ENCODE data around the gene ZNF154.
"Not testable (repeated sequence)": the region's sequence is repeated elsewhere in the genome, so short reads cannot be mapped to it uniquely, and the experiment has no call there.

Gene ZNF154

GRCh38 chr19:57708641-57709361, at the start of gene ZNF154:
ZNF154 (minus strand) TSS chr19:57709204; CDS start chr19:57708971, 233 bp downstream.
- Mint-ChIP-seq H3K27me3 (peaks cover 15% of the 10 kb centered on the region), H3K9me3 (peaks cover 56 to 76% of the 10 kb centered on the region in 2 donors), H3K4me1 (peaks cover 13% of the 10 kb centered on the region), H3K27ac (peak within 1 kb of the TSS; percentile 65 to 95), H3K4me3 (peak within 1 kb of the TSS; percentile 84 to 86)
- ATAC-seq, result peak; percentile 82
- peak; percentile 33 to 44 for DNase-seq

GRCh38 chr19:57757941-57758340, 48.9 kb upstream of the ZNF154 start:
- Mint-ChIP-seq H3K27ac (no peak overlapping the region), H3K9me3 (peaks cover 51 to 67% of the 10 kb centered on the region in 2 donors), H3K27me3 (no peaks in the 10 kb centered on the region), H3K4me1 (no peaks in the 10 kb centered on the region), H3K4me3 (no peak overlapping the region)
- DNase-seq (no peak), ATAC-seq (no peak)

- Mint-ChIP-seq H3K9me3 (peaks cover 73 to 92% of the 10 kb centered on the region in 2 donors), H3K4me1 (no peaks in the 10 kb centered on the region), H3K4me3 (no peak overlapping the region), H3K27ac (no peak overlapping the region), H3K27me3 (no peaks in the 10 kb centered on the region)
- DNase-seq (no peak), ATAC-seq (no peak)
These were observed 46.0 kb upstream of the ZNF154 start for GRCh38 chr19:57755031-57755430.

- Mint-ChIP-seq H3K4me3 (no peak overlapping the region), H3K9me3 (peaks cover 74 to 92% of the 10 kb centered on the region in 2 donors), H3K27ac (no peak overlapping the region), H3K27me3 (no peaks in the 10 kb centered on the region), H3K4me1 (no peaks in the 10 kb centered on the region)
- ATAC-seq (no peak), DNase-seq (no peak)
These were observed 45.2 kb upstream of the ZNF154 start for GRCh38 chr19:57754091-57754673.

- DNase-seq (no peak), ATAC-seq (no peak)
- Mint-ChIP-seq H3K4me1 (peaks cover 14% of the 10 kb centered on the region), H3K27ac (peak overlapping the region in 1 of 2 donors; percentile 34), H3K4me3 (peak overlapping the region; percentile 88 to 98), H3K9me3 (peaks cover 48 to 52% of the 10 kb centered on the region in 2 donors), H3K27me3 (no peaks in the 10 kb centered on the region)
These were observed 39.0 kb upstream of the ZNF154 start for GRCh38 chr19:57748029-57748428.

GRCh38 chr19:57747472-57747807, 38.4 kb upstream of the ZNF154 start:
- Mint-ChIP-seq H3K4me1 (peaks cover 14% of the 10 kb centered on the region), H3K27ac (peak overlapping the region; percentile 98 to 99)

GRCh38 chr19:57746580-57747471, 37.8 kb upstream of the ZNF154 start, which contains the start of gene ZNF776:
ZNF776 (plus strand) TSS chr19:57746815; CDS start chr19:57747059, 244 bp downstream.
- H3K4me3 Mint-ChIP-seq, result peak within 1 kb of the TSS; percentile 88 to 98
- H3K9me3 Mint-ChIP-seq, result peaks cover 36 to 41% of the 10 kb centered on the region in 2 donors

More at GRCh38 chr19:57747472-57747807, 38.4 kb upstream of the ZNF154 start:
- no peak for ATAC-seq
- Mint-ChIP-seq H3K9me3 (peaks cover 42 to 46% of the 10 kb centered on the region in 2 donors), H3K27me3 (no peaks in the 10 kb centered on the region), H3K4me3 (peak overlapping the region; percentile 88 to 98)
- no peak for DNase-seq

GRCh38 chr19:57738770-57739169, 29.8 kb upstream of the ZNF154 start:
- ATAC-seq, H3K9me3 Mint-ChIP-seq, DNase-seq, H3K27me3 Mint-ChIP-seq, H3K27ac Mint-ChIP-seq: not testable (repeated sequence)
- peak overlapping the region; percentile 30 to 36 for H3K4me3 Mint-ChIP-seq
- peaks cover 10% of the 10 kb centered on the region for H3K4me1 Mint-ChIP-seq

More at GRCh38 chr19:57746580-57747471, 37.8 kb upstream of the ZNF154 start, which contains the start of gene ZNF776:
- peaks cover 14% of the 10 kb centered on the region for H3K4me1 Mint-ChIP-seq
- ATAC-seq, result peak; percentile 99
- H3K27me3 Mint-ChIP-seq, result no peaks in the 10 kb centered on the region
- peak within 1 kb of the TSS; percentile 98 to 99 for H3K27ac Mint-ChIP-seq
- DNase-seq, result peak; percentile 77 to 86

- peaks cover 10% of the 10 kb centered on the region for H3K4me1 Mint-ChIP-seq
- not testable (repeated sequence) for H3K27me3 Mint-ChIP-seq, H3K27ac Mint-ChIP-seq, H3K9me3 Mint-ChIP-seq, H3K4me3 Mint-ChIP-seq, ATAC-seq
- peak in 1 of 2 donors; percentile 32 for DNase-seq
These were observed 29.3 kb upstream of the ZNF154 start for GRCh38 chr19:57738320-57738719.

- Mint-ChIP-seq H3K9me3 (peaks cover 55 to 81% of the 10 kb centered on the region in 2 donors), H3K4me1 (peaks cover 4% of the 10 kb centered on the region), H3K27ac (no peak overlapping the region), H3K4me3 (no peak overlapping the region), H3K27me3 (no peaks in the 10 kb centered on the region)
- DNase-seq (no peak), ATAC-seq (no peak)
These were observed 11.9 kb upstream of the ZNF154 start for GRCh38 chr19:57720878-57721277.

GRCh38 chr19:57719901-57720519, 11.0 kb upstream of the ZNF154 start:
- no peak overlapping the region for H3K4me3 Mint-ChIP-seq
- peaks cover 59 to 85% of the 10 kb centered on the region in 2 donors for H3K9me3 Mint-ChIP-seq
- no peaks in the 10 kb centered on the region for H3K27me3 Mint-ChIP-seq

GRCh38 chr19:57719424-57719823, 10.4 kb upstream of the ZNF154 start:
- ATAC-seq (no peak), DNase-seq (no peak)
- Mint-ChIP-seq H3K4me3 (no peak overlapping the region), H3K27me3 (no peaks in the 10 kb centered on the region), H3K4me1 (no peaks in the 10 kb centered on the region), H3K27ac (no peak overlapping the region), H3K9me3 (peaks cover 59 to 84% of the 10 kb centered on the region in 2 donors)

More at GRCh38 chr19:57719901-57720519, 11.0 kb upstream of the ZNF154 start:
- Mint-ChIP-seq H3K27ac (no peak overlapping the region), H3K4me1 (peaks cover 3% of the 10 kb centered on the region)
- DNase-seq, result no peak
- no peak for ATAC-seq

GRCh38 chr19:57712222-57712621, 3.2 kb upstream of the ZNF154 start:
- Mint-ChIP-seq H3K27me3 (peaks cover 15% of the 10 kb centered on the region), H3K4me3 (no peak overlapping the region), H3K9me3 (peaks cover 58 to 75% of the 10 kb centered on the region in 2 donors), H3K27ac (no peak overlapping the region), H3K4me1 (peaks cover 13% of the 10 kb centered on the region)
- DNase-seq (no peak), ATAC-seq (no peak)

- Mint-ChIP-seq H3K27me3 (peaks cover 15% of the 10 kb centered on the region), H3K4me3 (peak overlapping the region; percentile 84 to 86), H3K9me3 (peaks cover 56 to 75% of the 10 kb centered on the region in 2 donors), H3K27ac (no peak overlapping the region), H3K4me1 (peaks cover 13% of the 10 kb centered on the region)
- no peak for ATAC-seq
- no peak for DNase-seq
These were observed 612 bp upstream of the ZNF154 start for GRCh38 chr19:57709616-57710015.

GRCh38 chr19:57706346-57706745, 2.7 kb downstream of the ZNF154 start:
- peaks cover 61 to 84% of the 10 kb centered on the region in 2 donors for H3K9me3 Mint-ChIP-seq
- H3K4me1 Mint-ChIP-seq, result peaks cover 13% of the 10 kb centered on the region
- DNase-seq, result no peak
- no peak overlapping the region for H3K4me3 Mint-ChIP-seq
- ATAC-seq, result no peak
- no peak overlapping the region for H3K27ac Mint-ChIP-seq
- peaks cover 15% of the 10 kb centered on the region for H3K27me3 Mint-ChIP-seq

All from stimulated activated naive CD8-positive, alpha-beta T cell treated with anti-CD3 and anti-CD28 coated beads, Interleukin-15, amount 100 ng/mL, for 72 hours (primary cell).